Body of pancreas (tissue), 4 donors: ENCODE results near the gene RAET1E.

Source experiments
- CTCF ChIP-seq, 7 experiments: fragments of 450-650 bp in 4 of 7; fragments of 200-600 bp in 3 of 7; sonication (generic) in 3 of 7; IDR thresholded peaks; one replicate each; pipeline ENCODE4 v1.5.1; 2016 to 2019; ENCODE audit warnings: antibody characterized with exemption in 7 of 7
- POLR2A ChIP-seq, 3 donors: fragments of 450-650 bp; IDR thresholded peaks; one replicate each; pipeline ENCODE4 v1.6.1; 2016; ENCODE audit warnings: antibody characterized with exemption in 3 of 3, mild to moderate bottlenecking in 2 of 3

GRCh38 chr6:149856256-149856994 is 41.5 kb downstream of the RAET1E start:
- TF ChIP-seq CTCF (IDR thresholded peaks at IDR 0.05) (no peak), POLR2A (IDR thresholded peaks at IDR 0.05) (no peak)
